Breast epithelium (tissue), 3 donors: Measurements from ENCODE around the gene GPATCH3.

Experiments used
- POLR2A ChIP-seq: fragments of 450-650 bp; IDR thresholded peaks from one replicate; pipeline ENCODE4 v1.6.1; 2016; ENCODE audit warnings: antibody characterized with exemption, mild to moderate bottlenecking, moderate library complexity
- POLR2AphosphoS5 ChIP-seq, 3 donors: sonication (generic); formaldehyde crosslinking; IDR thresholded peaks; one replicate each; pipeline ENCODE4 v1.6.1; 2017; ENCODE audit warnings: antibody characterized with exemption in 3 of 3
- TF ChIP-seq, protein P1 (sequence below), 3 donors: fragments of 450-650 bp; IDR thresholded peaks; one replicate each; pipeline ENCODE4 v1.5.1; 2016 to 2017; ENCODE audit warnings: antibody characterized with exemption in 3 of 3, mild to moderate bottlenecking in 3 of 3, moderate library complexity in 3 of 3

DNA sequence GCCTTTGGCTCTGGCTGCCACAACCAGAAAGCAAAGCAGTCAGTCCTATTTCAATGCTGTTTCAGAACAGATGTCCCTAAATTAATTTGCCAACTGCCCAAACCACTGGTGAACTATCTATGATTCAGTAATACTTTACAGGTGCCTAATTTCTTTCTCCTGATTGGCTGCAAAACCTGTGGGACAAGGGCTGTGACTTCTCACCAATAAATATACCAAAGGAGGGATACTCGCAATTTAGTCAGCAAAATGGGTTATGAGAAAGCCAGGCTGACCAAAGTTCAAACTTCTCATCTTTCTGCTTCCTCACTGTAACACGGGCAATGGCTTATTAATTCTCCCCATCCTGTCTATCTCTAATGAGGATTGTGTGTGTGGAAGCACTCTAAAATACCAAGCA is 22.9 kb downstream of the GPATCH3 start:
- no peak for TF ChIP-seq POLR2A
- TF ChIP-seq, protein P1, sequence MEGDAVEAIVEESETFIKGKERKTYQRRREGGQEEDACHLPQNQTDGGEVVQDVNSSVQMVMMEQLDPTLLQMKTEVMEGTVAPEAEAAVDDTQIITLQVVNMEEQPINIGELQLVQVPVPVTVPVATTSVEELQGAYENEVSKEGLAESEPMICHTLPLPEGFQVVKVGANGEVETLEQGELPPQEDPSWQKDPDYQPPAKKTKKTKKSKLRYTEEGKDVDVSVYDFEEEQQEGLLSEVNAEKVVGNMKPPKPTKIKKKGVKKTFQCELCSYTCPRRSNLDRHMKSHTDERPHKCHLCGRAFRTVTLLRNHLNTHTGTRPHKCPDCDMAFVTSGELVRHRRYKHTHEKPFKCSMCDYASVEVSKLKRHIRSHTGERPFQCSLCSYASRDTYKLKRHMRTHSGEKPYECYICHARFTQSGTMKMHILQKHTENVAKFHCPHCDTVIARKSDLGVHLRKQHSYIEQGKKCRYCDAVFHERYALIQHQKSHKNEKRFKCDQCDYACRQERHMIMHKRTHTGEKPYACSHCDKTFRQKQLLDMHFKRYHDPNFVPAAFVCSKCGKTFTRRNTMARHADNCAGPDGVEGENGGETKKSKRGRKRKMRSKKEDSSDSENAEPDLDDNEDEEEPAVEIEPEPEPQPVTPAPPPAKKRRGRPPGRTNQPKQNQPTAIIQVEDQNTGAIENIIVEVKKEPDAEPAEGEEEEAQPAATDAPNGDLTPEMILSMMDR (IDR thresholded peaks at IDR 0.05): no peak
- no peak for TF ChIP-seq POLR2AphosphoS5 (IDR thresholded peaks at IDR 0.05)
